Activated naive CD4-positive, alpha-beta T cell treated with anti-CD3 and anti-CD28 coated beads for 36 hours (primary cell): ENCODE data around the gene MICAL3. TPM values are rescaled to one million over a fixed set of nuclear protein-coding genes. Genes with fewer than 3 reads are reported as not detected.

Experiments used
- CTCF ChIA-PET: fragments of 350-600 bp; sonication (Branson Sonifier 250); formaldehyde crosslinking; loops from one replicate; lab custom pipeline; 2021; ENCODE audit warnings: antibody characterized with exemption; lab: Charles Lee
- DNase-seq: peaks from one replicate; pipeline ENCODE4 v3.0.0-alpha.2; 2020
- H3K27ac Mint-ChIP-seq: one replicate; pipeline ENCODE4 v1.8.0; 2021; ENCODE audit warnings: mild to moderate bottlenecking, mixed read lengths
- H3K27me3 Mint-ChIP-seq: one replicate; pipeline ENCODE4 v1.8.0; 2021; ENCODE audit warnings: low read depth, mixed read lengths
- H3K36me3 Mint-ChIP-seq: one replicate; pipeline ENCODE4 v1.8.0; 2021; ENCODE audit warnings: low read depth, mixed read lengths
- H3K4me1 Mint-ChIP-seq: one replicate; pipeline ENCODE4 v1.8.0; 2021; ENCODE audit warnings: low read depth, mixed read lengths
- H3K4me3 Mint-ChIP-seq: one replicate; pipeline ENCODE4 v1.8.0; 2021; ENCODE audit warnings: mild to moderate bottlenecking, moderate library complexity, mixed read lengths
- H3K9me3 Mint-ChIP-seq: one replicate; pipeline ENCODE4 v1.8.0; 2021; ENCODE audit warnings: mixed read lengths
- intact Hi-C: fragments of 100-400 bp; cut with micrococcal nuclease; formaldehyde crosslinking; loops from one replicate; pipeline ENCODE4 v1.15.1; 2023
- microRNA-seq: library from miRNA; unstranded; fragments of <30 nt; microRNA quantifications from one replicate; pipeline ENCODE4 v1.2.0, GENCODE V29; 2022; ENCODE audit warnings: borderline microRNAs expressed, borderline replicate concordance
- total RNA-seq, 2 experiments: library from RNA; stranded (reverse); gene quantifications; one replicate each; pipeline ENCODE4 v1.2.3, GENCODE V29; 2021

Gene MICAL3
- total RNA-seq, 2 experiments from 2014 or later, result 21.0 to 25.8 TPM

GRCh38 chr22:17738386-17739128, 285.8 kb downstream of the MICAL3 start:
- Mint-ChIP-seq H3K27me3 (no peaks in the 10 kb centered on the region), H3K4me3 (no peak overlapping the region), H3K9me3 (no peaks in the 10 kb centered on the region), H3K36me3 (peaks cover 3% of the 10 kb centered on the region), H3K4me1 (peaks cover 16% of the 10 kb centered on the region), H3K27ac (no peak overlapping the region)
- intact Hi-C loops, result no loop called here
- CTCF ChIA-PET, result interaction anchor here (8.0 kb wide), 1 partner anchor 44 kb away, joined by 112 read pairs; no protein-coding TSS in a partner anchor
- DNase-seq, result no peak

Small RNAs within 50 kb of the gene (microRNA-seq; reads per million reads assigned to microRNA genes)
- gene MIR3198-1 (not detected), gene MIR648 (not detected)

Other genes with a start within 250 kb of the MICAL3 start
- gene PEX26, start 53.4 kb upstream of the MICAL3 start, total RNA-seq, result 10 to 100 TPM; 47.6 to 48.2 TPM
- gene TUBA8, start 86.2 kb upstream of the MICAL3 start, total RNA-seq, result under 1 TPM in 1 of 2 experiments, not detected in 1; 0.25 TPM
- gene USP18, start 125.6 kb upstream of the MICAL3 start, total RNA-seq, result 10 to 100 TPM; 13.4 to 13.9 TPM